Caki2 (cell line): ENCODE results near the gene RBBP9. TPM values are rescaled to one million over a fixed set of nuclear protein-coding genes. Genes with fewer than 3 reads are reported as not detected.

Source experiments
- total RNA-seq: library from RNA; depleted of rRNA; stranded (reverse); fragments of >200 nt; shearing (Covaris generic); gene quantifications from 2 replicates; pipeline ENCODE4 v1.2.3, GENCODE V29; 2014; ENCODE audit warnings: low replicate concordance; rRNA removed

The RBBP9 gene
- total RNA-seq, 1 experiment from 2014 or later, result 48.8 TPM

Other genes starting within 250 kb of the RBBP9 start
- gene ZNF133, start 208.7 kb downstream of the RBBP9 start, total RNA-seq, result 15.7 and 28.1 TPM in 2 replicates
- gene DZANK1, start 30.2 kb downstream of the RBBP9 start, total RNA-seq, result 2.7 and 5.0 TPM in 2 replicates
- gene POLR3F, start 29.8 kb downstream of the RBBP9 start, total RNA-seq, result 4.2 and 7.8 TPM in 2 replicates
- gene SEC23B, start 10.7 kb upstream of the RBBP9 start, total RNA-seq, result 71.7 and 74.9 TPM in 2 replicates
- gene SMIM26, start 70.2 kb upstream of the RBBP9 start, total RNA-seq, result 145 and 161 TPM in 2 replicates
- 208 and 236 TPM in 2 replicates for gene DTD1, start 90.8 kb upstream of the RBBP9 start, total RNA-seq